C4-2B (cell line): ENCODE data around the gene HIP1R.

Experiments used
- ZFX ChIP-seq: fragments of 450-650 bp; IDR thresholded peaks from 2 replicates; pipeline ENCODE4 v1.6.1; 2017
- TF ChIP-seq, protein P1 (sequence below): fragments of 450-650 bp; conservative IDR thresholded peaks from 2 replicates; pipeline ENCODE4 v1.5.1; 2017; ENCODE audit warnings: mild to moderate bottlenecking

GRCh38 chr12:122862110-122862634 lies 26.9 kb downstream of the HIP1R start:
- TF ChIP-seq, protein P1, sequence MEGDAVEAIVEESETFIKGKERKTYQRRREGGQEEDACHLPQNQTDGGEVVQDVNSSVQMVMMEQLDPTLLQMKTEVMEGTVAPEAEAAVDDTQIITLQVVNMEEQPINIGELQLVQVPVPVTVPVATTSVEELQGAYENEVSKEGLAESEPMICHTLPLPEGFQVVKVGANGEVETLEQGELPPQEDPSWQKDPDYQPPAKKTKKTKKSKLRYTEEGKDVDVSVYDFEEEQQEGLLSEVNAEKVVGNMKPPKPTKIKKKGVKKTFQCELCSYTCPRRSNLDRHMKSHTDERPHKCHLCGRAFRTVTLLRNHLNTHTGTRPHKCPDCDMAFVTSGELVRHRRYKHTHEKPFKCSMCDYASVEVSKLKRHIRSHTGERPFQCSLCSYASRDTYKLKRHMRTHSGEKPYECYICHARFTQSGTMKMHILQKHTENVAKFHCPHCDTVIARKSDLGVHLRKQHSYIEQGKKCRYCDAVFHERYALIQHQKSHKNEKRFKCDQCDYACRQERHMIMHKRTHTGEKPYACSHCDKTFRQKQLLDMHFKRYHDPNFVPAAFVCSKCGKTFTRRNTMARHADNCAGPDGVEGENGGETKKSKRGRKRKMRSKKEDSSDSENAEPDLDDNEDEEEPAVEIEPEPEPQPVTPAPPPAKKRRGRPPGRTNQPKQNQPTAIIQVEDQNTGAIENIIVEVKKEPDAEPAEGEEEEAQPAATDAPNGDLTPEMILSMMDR: no peak
- TF ChIP-seq ZFX: no peak
